NCI-H146 treated with DMSO at 0.1 percent for 48 hours (cell line): ENCODE data around the gene HSPB7.
"Not testable (repeated sequence)": the region's sequence is repeated elsewhere in the genome, so short reads cannot be mapped to it uniquely, and the experiment has no call there.

Source experiments
- DNase-seq: peaks from one replicate; lab custom pipeline; 2025; ENCODE audit not compliant: unreplicated experiment; lab: John Stamatoyannopoulos, UW

HSPB7 gene

GRCh38 chr1:16017461-16018303, at the start of gene HSPB7:
Gene HSPB7 (minus strand): TSS chr1:16018043. CDS start chr1:16017963, 80 bp downstream.
- DNase-seq = no peak

GRCh38 chr1:16067127-16067768, 49.4 kb upstream of the HSPB7 start:
- DNase-seq = no peak

DNA sequence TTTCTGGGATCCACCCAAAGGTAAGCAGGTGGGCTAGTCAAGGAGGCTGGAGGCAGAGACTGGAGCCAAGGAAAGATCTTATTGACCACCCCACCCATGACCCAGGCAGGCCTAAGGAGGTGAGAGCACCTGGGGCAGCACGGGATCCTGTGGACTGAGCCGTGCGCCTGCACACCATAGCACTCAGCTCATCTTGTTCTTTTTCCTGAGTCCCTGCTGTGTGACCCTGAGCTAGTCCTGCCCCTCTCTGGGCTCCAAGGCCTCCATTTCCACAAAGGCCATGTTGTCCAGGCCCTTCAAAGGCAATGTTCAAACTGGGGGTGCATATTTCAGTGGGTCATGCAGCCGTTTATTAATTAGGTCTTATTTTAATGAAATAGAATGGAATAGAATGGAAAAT, 48.4 kb upstream of the HSPB7 start:
- no peak for DNase-seq

GRCh38 chr1:16065269-16065576, 47.4 kb upstream of the HSPB7 start:
- DNase-seq = no peak

GRCh38 chr1:16064536-16065268, 46.9 kb upstream of the HSPB7 start:
- no peak for DNase-seq

DNA sequence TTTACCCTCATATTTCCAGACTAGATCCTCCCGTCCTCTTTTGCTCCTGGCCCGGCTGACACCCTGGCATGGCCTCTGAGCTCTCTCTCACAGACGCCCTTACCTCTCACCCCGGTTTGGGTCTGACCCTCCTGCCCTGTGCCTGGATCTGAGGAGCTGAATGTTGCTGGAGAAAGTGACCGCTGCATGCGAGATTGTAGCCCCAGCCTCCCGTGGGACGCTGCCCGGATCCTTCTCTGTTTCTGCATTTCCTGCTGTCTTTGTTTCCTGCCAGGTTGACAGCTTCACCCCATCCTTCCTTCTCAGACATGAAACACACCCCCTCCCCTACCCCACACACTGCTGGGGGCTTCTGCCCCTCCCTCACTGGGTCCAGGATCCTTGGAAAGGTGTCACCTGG, 46.1 kb upstream of the HSPB7 start:
- DNase-seq = no peak

GRCh38 chr1:16063226-16063829, 45.5 kb upstream of the HSPB7 start:
- DNase-seq = no peak

DNA sequence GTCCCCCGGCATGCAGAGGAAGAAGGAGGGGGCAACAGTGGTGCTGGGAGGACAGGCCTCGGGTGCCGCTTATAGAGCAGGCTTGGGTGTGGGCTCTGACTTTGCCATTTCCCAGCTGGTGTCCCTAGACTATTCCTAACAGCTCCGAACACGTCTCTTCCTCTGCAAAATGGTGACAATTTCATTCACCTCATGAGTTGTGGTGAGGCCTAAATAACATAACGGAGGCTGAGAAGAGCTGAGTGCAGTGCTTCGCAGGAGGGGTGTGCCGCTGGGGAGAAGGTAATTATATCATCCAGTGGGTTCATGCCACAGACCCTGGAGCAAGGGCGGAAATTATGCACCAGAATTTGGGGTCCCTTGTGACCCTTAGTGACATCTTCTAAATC, 44.8 kb upstream of the HSPB7 start:
- not testable (repeated sequence) for DNase-seq

DNA sequence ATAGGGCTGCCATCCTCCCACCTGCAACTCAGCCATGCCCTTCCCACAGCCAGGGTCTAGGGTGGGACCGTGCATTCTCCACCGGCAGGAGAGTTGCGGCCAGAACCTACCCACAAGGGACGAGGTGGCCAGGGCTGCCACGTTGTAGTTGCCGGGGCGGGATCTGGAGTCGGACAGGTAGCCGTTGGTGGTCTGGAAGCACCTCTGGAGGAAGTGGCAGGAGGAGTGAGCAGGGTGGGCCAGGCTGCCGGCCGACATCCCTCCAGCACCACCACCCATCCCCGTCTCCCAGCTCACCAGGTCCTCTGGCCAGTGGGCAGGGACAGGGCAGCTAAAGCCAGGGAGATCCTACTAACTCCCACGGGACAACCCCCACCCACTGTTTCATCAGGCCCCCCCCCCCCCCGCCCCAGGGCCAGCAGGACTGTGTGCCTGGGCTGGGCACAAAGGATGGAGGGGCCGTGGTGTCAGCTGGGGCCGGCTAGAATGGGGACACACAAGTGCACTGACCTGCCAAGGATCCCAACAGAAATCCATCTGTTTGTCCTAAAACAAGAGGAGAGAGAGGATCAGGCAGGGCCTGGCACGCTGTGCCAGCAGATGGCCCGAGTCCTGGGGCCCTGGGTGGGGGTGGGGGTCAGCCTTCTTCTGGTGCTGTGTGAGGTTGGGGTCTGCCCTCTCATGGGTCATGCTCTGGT, 44.3 kb upstream of the HSPB7 start:
- DNase-seq = not testable (repeated sequence)

GRCh38 chr1:16061266-16061665, 43.4 kb upstream of the HSPB7 start:
- no peak for DNase-seq

GRCh38 chr1:16058394-16059120, 40.7 kb upstream of the HSPB7 start:
- not testable (repeated sequence) for DNase-seq

GRCh38 chr1:16057314-16057915, 39.6 kb upstream of the HSPB7 start:
- DNase-seq = not testable (repeated sequence)

DNA sequence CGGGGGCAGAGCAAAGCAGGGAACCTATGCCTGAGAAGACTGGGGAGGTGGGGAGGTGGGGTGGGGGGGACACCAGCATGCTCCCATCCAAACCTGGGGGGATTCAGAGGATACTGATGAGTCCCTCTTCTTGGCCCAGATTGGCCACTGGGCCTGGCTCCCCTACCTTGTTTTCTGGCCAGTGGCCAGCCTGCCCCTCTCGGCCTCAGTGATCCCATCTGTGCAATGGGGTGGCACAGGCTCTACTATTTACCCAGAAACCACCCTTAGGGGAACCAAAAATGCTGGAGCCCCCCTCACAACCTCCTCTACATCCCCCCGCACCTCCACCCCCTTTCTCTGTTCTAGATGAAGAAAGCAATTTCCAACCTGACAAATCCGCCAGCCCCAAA, 38.7 kb upstream of the HSPB7 start:
- not testable (repeated sequence) for DNase-seq

- DNase-seq = peak; percentile 29
These were observed 38.0 kb upstream of the HSPB7 start for GRCh38 chr1:16055613-16056520.

DNA sequence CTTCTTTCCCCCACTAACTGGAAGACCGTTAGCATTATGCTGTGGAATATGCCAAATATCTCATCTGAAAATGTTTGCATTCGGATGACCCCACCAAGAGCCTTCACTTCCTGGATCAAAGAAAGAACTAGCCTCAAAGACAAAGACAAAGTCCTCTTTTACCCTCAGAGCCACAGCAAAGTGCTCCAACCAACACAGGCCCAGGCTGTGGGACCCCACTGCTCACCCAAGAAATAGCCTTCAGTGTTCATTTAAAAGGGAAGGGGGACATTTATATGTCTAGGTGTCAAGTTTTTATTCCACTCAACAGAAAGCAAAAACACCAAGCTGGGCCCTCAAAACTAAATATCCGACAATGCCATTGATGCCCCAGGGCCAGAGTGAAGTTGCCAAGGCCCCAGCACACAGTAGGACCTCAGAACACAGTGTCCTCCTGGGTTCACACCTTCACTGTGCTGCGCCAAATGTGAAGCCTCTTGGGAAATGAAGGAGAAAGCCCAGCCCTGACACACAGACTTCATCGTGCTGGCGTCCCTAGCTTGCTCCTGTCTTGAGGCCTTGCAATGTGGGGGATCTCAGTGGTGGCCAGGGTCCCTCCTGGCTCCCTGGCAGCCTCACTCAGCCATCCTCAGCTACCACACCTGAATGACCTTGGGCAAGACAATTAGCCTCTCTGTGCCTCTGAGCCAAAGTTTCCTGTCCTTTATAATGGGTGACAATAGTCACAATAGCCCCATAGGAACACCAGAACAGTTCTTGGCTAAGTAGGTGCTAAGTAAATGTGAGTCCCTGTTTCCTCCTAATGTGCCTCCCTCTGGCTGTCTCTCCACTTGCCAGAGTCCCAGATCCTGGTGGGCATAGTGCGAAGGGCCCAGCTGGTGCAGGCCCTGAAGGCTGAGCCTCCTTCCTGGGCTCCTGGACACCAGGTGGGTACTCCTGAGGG, 37.0 kb upstream of the HSPB7 start:
- no peak for DNase-seq

DNA sequence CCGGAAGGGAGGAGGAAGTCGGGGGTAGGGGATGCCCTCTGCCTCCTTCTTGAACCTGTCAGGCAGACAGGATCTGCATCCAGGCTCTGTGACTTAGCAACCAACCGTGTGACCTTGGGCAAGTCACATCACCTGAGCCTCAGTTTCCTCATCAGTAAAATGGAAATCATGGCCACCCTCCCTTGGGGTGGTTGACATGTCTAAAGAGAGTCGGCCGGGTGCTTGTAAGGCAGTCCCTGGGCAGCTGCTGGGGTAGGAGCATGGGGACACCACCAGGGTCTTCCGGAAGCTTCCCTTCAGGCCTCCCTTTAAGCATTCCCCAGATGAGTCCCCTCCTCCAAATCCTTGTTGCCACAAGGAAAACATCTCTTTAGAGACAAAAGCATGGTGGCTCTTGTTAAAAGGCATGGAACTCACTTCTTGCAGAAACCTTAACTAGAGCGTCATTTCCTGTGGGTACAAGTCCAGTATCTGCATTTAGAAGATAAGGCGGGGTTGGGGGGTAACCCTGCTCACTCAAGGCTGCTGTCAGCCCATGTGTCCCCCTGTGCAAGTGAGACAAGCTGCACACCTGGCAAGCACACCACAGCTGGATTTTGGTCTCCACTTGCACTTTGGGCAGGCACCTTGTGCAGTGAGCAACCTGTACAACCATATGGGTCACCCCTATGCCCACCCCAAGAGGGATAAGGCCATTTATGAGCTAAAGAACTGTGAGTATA, 36.1 kb upstream of the HSPB7 start:
- no peak for DNase-seq

GRCh38 chr1:16051949-16052348, 34.1 kb upstream of the HSPB7 start:
- DNase-seq = not testable (repeated sequence)
